ENCODE results near the gene OR2T10. TPM values are rescaled to one million over a fixed set of nuclear protein-coding genes. Genes with fewer than 3 reads are reported as not detected.
"Not testable (repeated sequence)": the region's sequence is repeated elsewhere in the genome, so short reads cannot be mapped to it uniquely, and the experiment has no call there.

OR2T10 gene
- total and polyA plus RNA-seq, 2 of the 8 experiments (the other 6 are each of a cell fraction or from before 2014, with no cell fraction given) = not detected

DNA sequence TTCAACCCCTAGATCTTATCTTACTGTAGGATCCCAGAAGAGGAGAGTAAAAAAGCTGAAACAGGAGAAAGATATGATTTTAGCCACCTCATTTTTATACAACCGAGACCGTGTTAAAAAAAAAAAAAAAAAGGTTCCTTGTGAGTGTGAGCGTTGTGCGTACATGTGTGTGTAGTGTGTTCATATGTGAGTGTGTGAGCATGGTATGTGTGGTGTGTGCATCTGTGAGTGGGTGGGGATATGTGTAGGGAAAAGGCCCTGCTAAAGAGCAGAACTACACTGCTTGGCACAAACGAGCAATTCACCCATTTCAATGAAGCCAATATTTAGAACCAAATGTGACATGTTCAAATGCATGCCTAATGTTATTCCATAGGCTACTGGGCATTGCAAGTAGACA is 44.1 kb upstream of the OR2T10 start:
- H2BK120ac ChIP-seq (replicated peaks; ENCODE audit: low read depth, low read length); POLR2A ChIA-PET (ENCODE audit: partially characterized antibody); H3K4me3 ChIP-seq (ENCODE audit: extremely low read depth in 1 of 4, insufficient read depth in 2 of 4, low read depth in 3 of 4, low read length in 4 of 4); DNase-seq (ENCODE audit: low read depth in 1 of 2, low spot score in 2 of 2); H2BK12ac ChIP-seq (ENCODE audit: low read depth, low read length); H3K79me1 ChIP-seq (ENCODE audit: low read depth, low read length); H3K4me2 ChIP-seq (ENCODE audit: insufficient read depth in 1 of 2, low read depth in 2 of 2, low read length in 2 of 2); H3K4me1 ChIP-seq (replicated peaks in 1 of 4; ENCODE audit: control insufficient read depth in 3 of 4, insufficient read depth in 4 of 4, low read length in 3 of 4); H4K8ac ChIP-seq (ENCODE audit: extremely low read depth, insufficient read depth, low read length); H3K23ac ChIP-seq (ENCODE audit: insufficient read length); CTCF ChIA-PET (ENCODE audit: partially characterized antibody); H4K5ac ChIP-seq (ENCODE audit: insufficient read length, low read depth, low read length); H3K9ac ChIP-seq (replicated peaks in 1 of 4; ENCODE audit: extremely low read depth in 1 of 4, low read depth in 3 of 4, low read length in 3 of 4); FAIRE-seq; H3K27ac ChIP-seq (ENCODE audit: low read depth, low read length); H3K23me2 ChIP-seq (ENCODE audit: low read depth, low read length); H4K91ac ChIP-seq (replicated peaks; ENCODE audit: insufficient read length, low read length); H2BK20ac ChIP-seq (ENCODE audit: low read length); H3K4ac ChIP-seq (replicated peaks; ENCODE audit: insufficient read length, low read depth, low read length); H4K20me1 ChIP-seq (replicated peaks in 1 of 2; ENCODE audit: control insufficient read depth in 1 of 2, insufficient read depth in 2 of 2, low read length in 2 of 2); H3K14ac ChIP-seq (ENCODE audit: insufficient read length); H2BK15ac ChIP-seq (ENCODE audit: low read length); H2AK5ac ChIP-seq (ENCODE audit: low read depth, low read length); H2AFZ ChIP-seq (ENCODE audit: low read length); H3K79me2 ChIP-seq (ENCODE audit: control insufficient read depth in 1 of 2, insufficient read depth in 2 of 2, low read length in 2 of 2); H3K27me3 ChIP-seq (replicated peaks in 1 of 4; ENCODE audit: control insufficient read depth in 3 of 4, extremely low read depth in 1 of 4, insufficient read depth in 3 of 4, low read length in 3 of 4); H2BK5ac ChIP-seq (ENCODE audit: low read depth, low read length); H3K18ac ChIP-seq (ENCODE audit: extremely low read depth, low read length); H3K36me3 ChIP-seq (ENCODE audit: control insufficient read depth in 2 of 4, insufficient read depth in 4 of 4, low read length in 3 of 4); H3K56ac ChIP-seq (replicated peaks; ENCODE audit: insufficient read length, low read depth, low read length); H3K9me3 ChIP-seq (ENCODE audit: insufficient read depth in 2 of 2, low read depth in 1 of 2, low read length in 1 of 2): not testable (repeated sequence)
- no CpG with 5 or more reads among the region's 5 CpGs for WGBS, 2 experiments (ENCODE audit: extremely low coverage in 1 of 2, insufficient coverage in 1 of 2, insufficient read length in 1 of 2, insufficient replicate concordance in 2 of 2, low coverage in 1 of 2, low lambda C conversion rate in 2 of 2, missing lambda C conversion rate in 1 of 2)

GRCh38 chr1:248640906-248641305 is 43.4 kb upstream of the OR2T10 start:
- H2BK20ac ChIP-seq (ENCODE audit: low read length); H4K5ac ChIP-seq (ENCODE audit: insufficient read length, low read depth, low read length); H4K91ac ChIP-seq (replicated peaks; ENCODE audit: insufficient read length, low read length); DNase-seq (ENCODE audit: low read depth in 1 of 2, low spot score in 2 of 2); H4K8ac ChIP-seq (ENCODE audit: extremely low read depth, insufficient read depth, low read length); H3K18ac ChIP-seq (ENCODE audit: extremely low read depth, low read length); H3K4ac ChIP-seq (replicated peaks; ENCODE audit: insufficient read length, low read depth, low read length); H3K56ac ChIP-seq (replicated peaks; ENCODE audit: insufficient read length, low read depth, low read length); H3K4me2 ChIP-seq (ENCODE audit: insufficient read depth in 1 of 2, low read depth in 2 of 2, low read length in 2 of 2); FAIRE-seq; H3K79me1 ChIP-seq (ENCODE audit: low read depth, low read length); H3K36me3 ChIP-seq (ENCODE audit: control insufficient read depth in 2 of 4, insufficient read depth in 4 of 4, low read length in 3 of 4); H3K27me3 ChIP-seq (replicated peaks in 1 of 4; ENCODE audit: control insufficient read depth in 3 of 4, extremely low read depth in 1 of 4, insufficient read depth in 3 of 4, low read length in 3 of 4); H3K23ac ChIP-seq (ENCODE audit: insufficient read length); H2AK5ac ChIP-seq (ENCODE audit: low read depth, low read length); H4K20me1 ChIP-seq (replicated peaks in 1 of 2; ENCODE audit: control insufficient read depth in 1 of 2, insufficient read depth in 2 of 2, low read length in 2 of 2); CTCF ChIA-PET (ENCODE audit: partially characterized antibody); H3K23me2 ChIP-seq (ENCODE audit: low read depth, low read length); H3K79me2 ChIP-seq (ENCODE audit: control insufficient read depth in 1 of 2, insufficient read depth in 2 of 2, low read length in 2 of 2); H3K9ac ChIP-seq (replicated peaks in 1 of 4; ENCODE audit: extremely low read depth in 1 of 4, low read depth in 3 of 4, low read length in 3 of 4); H2BK120ac ChIP-seq (replicated peaks; ENCODE audit: low read depth, low read length); H2AFZ ChIP-seq (ENCODE audit: low read length); H3K27ac ChIP-seq (ENCODE audit: low read depth, low read length); H3K4me1 ChIP-seq (replicated peaks in 1 of 4; ENCODE audit: control insufficient read depth in 3 of 4, insufficient read depth in 4 of 4, low read length in 3 of 4); H3K4me3 ChIP-seq (ENCODE audit: extremely low read depth in 1 of 4, insufficient read depth in 2 of 4, low read depth in 3 of 4, low read length in 4 of 4); H3K9me3 ChIP-seq (ENCODE audit: insufficient read depth in 2 of 2, low read depth in 1 of 2, low read length in 1 of 2); H2BK12ac ChIP-seq (ENCODE audit: low read depth, low read length); POLR2A ChIA-PET (ENCODE audit: partially characterized antibody); H3K14ac ChIP-seq (ENCODE audit: insufficient read length); H2BK15ac ChIP-seq (ENCODE audit: low read length); H2BK5ac ChIP-seq (ENCODE audit: low read depth, low read length): not testable (repeated sequence)
- no CpG with 5 or more reads among the region's 3 CpGs for WGBS, 2 experiments (ENCODE audit: extremely low coverage in 1 of 2, insufficient coverage in 1 of 2, insufficient read length in 1 of 2, insufficient replicate concordance in 2 of 2, low coverage in 1 of 2, low lambda C conversion rate in 2 of 2, missing lambda C conversion rate in 1 of 2)

Data from H1 (cell line).